ENCODE results near the gene IGF2R.
"Not testable (repeated sequence)": the region's sequence is repeated elsewhere in the genome, so short reads cannot be mapped to it uniquely, and the experiment has no call there.

IGF2R gene

DNA sequence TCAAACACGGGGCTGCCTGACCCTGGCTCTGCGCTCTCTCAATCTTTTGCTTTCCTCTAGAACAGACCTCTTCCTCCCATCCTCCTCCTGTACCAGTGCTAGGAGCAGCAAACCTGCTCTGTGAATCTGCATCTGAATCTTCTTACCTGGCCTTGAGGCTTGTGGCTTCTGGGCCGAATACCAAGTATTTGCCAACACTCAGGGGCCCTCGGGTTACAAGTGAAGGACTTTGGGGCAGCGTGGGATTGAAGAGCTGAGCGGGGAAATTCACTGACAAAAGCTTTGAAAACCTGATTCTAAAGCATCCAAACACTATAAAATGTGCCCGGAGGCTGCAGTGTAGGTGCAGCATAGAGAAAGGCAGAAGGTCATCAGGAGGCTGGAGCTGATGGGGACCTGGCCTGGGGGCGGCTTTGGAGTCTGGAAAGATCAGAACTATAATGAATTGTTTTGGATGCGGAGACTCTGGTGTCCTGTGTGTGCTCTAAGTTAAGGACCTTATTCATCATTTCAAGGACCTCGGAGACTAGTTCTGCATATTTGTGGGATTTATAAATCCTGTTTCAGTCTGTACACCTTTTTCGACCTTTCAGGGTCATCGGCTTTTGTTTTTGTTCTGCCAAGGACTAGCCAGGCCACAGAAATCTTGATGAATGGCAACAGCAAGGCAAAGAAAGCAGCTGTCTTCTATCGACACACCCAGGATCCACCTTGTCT lies 16.4 kb upstream of the IGF2R start:
- DNase-seq (ENCODE audit: low read depth), result no peak

- DNase-seq (ENCODE audit: low read depth), result no peak
Observed at GRCh38 chr6:159953091-159953601, 15.7 kb upstream of the IGF2R start.

DNA sequence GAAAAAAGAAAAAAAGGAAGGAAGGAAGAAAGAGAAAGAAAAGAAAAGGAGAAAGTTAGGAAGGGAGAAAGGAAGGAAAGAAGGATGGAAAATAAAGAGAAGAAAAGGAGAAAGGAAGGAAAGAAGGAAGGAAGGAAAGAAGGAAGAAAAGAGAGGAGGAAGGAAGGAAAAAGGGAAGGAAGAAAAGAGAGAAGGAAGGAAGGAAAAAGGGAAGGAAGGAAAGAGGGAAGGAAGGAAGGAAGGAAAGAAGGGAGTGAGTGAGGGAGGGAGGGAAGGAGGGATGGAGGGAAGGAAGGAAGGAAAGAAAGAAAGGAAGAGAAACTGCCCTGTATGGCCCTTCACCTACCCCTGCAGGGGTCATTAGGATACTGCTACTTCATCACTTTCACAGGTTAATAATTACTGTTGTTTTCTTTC lies 12.9 kb upstream of the IGF2R start:
- DNase-seq (ENCODE audit: low read depth), result no peak

DNA sequence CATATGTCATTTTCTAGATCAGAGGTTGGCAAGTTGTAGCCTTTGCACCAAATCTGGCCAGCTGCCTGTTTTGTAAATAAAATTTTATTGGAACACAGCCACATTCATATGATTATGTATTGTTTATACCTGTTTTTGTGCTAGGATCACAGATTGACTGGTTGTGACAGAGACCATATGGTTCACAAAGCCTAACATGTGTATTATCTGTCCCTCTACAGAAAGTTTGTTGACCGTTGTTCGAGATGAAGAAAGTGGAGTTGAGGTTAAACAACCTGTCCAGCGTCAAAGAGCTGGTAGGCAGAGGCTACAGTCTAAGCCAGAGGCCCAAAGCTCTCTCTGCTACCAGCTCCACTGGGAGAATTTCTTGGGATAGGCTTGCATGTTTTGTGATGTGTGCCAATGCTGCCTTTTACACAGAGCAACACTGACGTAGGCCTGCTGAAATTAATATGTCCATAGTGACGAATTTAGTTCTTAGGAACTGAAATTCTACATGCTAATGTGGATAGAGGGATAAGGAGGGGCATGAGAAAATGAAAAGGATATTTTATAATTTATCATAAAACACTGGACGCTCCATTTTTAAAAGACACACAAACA lies 11.7 kb upstream of the IGF2R start:
- no peak for DNase-seq (ENCODE audit: low read depth)

DNA sequence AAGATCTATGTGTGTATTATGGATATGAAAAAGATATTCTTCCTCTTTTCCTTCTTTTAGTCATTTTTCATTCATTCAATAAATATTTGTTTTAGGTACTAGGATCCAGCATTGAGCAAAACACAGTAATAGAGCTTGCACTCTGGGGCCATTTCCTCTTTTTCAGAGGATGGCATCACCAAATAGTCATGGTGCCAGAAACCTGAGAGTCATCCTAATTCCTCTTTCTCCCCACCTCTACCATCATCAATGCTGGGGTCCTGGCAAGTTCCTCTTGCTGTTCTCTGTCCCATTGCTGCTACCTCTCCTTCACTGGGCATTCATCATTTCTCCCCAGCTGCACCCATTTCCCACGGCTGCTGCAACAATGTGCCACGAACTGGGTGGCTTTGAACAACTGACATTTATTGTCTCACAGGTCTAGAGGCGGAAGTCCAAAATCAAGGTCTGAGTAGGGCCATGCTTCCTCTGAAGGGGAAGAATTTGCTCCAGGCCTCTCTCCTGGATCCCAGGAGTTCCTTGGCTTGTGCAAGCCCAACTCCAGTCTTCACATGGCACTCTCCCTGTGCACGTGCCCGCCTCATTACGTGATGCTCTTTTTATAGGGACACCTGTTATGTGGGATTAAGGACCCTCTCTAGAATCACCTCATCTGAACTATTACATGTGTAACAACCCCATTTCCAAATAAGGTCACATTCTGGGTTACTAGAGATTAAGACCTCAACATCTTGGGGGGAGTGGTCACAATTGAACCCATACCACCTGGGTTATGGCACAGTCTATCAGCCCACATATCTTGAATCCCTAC lies 9.5 kb upstream of the IGF2R start:
- DNase-seq (ENCODE audit: low read depth), result no peak

DNA sequence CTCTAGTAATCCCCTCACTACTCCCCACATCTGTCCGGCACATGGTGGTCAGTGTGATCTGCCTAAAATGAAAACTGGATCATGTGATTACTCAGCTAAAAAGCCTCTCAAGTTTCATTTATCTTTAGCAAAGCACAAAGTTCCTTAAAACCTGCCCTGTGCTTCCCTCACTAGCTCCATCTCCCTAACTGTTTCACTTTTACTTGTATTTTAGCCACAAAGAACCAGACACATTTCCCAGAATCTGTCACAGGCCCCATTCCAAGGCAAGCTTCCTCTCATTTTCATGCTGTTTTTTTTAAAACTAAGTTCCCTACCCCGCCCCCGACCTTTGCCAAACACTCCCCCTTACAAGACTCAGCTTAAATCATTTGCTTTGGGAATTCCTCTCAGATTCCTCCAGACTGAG lies 8.9 kb upstream of the IGF2R start:
- no peak for DNase-seq (ENCODE audit: low read depth)

DNA sequence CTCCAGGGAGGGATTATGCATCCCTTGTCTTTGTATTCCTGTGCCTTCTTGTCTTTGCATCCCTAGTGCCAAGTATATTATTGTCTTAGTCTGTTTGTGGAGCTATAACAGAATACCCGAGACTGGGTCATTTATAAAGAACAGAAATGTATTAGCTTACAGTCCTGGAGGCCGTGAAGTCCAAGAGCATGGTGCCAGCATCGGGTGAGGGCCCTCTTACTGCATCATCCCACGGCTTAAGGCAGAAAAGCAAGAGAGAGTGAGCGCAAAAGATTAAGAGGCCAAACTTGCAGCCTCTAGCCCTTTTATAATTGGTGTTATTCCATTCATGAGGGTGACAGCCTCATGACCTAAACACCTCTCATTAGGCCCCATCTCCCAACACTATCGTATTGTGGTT lies 8.4 kb upstream of the IGF2R start:
- no peak for DNase-seq (ENCODE audit: low read depth)

DNA sequence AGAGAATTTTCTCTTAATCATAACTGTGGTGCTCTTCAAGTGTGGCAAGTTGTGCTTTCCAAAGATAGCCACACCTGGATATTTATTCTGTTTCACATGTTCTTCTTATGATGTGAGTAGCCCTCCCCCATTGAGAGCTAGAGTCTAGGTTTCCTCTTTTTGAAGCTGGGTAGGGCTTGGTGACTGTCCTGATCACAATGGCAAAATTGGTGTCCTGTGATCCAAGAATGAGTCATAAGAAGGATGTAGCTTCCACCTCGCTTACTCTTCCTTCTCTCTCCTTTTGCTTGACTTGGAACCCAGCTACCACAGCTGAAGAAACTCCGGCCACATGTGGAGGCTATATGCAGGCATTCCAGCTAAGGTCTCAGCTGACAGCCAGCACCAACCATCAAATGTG lies 7.4 kb upstream of the IGF2R start:
- no peak for DNase-seq (ENCODE audit: low read depth)

- DNase-seq (ENCODE audit: low read depth), result no peak
Observed at GRCh38 chr6:159963111-159963510, 5.8 kb upstream of the IGF2R start.

DNA sequence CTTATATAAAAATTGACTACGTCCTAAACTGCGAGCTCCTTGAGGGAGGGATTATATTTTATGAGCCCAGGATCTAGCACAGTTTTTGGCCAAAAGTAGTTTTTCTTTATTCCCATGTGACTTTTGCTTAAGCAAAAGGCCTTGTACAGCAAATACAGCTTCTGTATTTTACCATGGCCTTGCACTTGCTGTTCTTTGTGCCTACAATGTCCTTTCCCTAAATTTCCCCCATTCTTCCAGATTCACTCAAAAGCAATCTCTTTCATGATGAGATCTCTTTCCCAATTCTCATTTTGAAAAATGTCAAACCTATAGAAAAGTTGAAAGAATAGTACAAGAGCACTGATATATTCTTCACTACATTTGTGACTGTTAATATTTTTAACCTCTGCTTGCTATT lies 4.8 kb upstream of the IGF2R start:
- no peak for DNase-seq (ENCODE audit: low read depth)

- no peak for DNase-seq (ENCODE audit: low read depth)
Observed at GRCh38 chr6:159966339-159966738, 2.5 kb upstream of the IGF2R start.

- DNase-seq (ENCODE audit: low read depth), result no peak
Observed at GRCh38 chr6:159966981-159967380, 1.9 kb upstream of the IGF2R start.

- not testable (repeated sequence) for DNase-seq (ENCODE audit: low read depth)
Observed at GRCh38 chr6:159967621-159968020, 1.3 kb upstream of the IGF2R start.

DNA sequence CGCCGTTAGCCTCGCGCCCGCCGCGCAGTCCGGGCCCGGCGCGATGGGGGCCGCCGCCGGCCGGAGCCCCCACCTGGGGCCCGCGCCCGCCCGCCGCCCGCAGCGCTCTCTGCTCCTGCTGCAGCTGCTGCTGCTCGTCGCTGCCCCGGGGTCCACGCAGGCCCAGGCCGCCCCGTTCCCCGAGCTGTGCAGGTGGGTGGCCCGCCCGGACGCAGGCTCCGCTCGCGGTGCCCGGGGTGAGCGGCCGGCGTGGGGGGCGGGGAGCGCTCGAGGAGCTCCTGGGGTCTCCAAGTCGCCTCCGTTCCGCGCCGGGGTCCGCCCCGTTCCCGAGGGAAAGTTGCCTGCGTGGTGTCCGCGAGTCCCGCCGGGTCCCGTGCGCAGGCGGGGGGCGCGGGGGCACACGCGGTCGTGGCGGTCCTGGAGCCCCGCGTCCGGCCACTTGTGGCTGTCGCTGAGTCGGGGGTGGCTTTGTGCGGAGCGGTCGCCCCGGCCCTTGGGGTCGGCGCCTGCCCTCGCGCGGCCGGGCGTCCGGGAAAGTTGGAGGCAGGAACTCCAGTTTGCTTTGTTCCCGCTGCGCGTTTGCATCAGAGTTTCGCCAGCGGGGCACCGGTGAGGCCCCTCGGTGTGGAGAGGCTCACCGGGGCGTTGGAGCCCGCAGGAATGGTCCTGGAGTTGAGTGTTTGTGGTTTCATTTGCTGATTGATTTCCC lies 476 bp downstream of the IGF2R start:
- DNase-seq (ENCODE audit: low read depth), result peak; percentile 33

DNA sequence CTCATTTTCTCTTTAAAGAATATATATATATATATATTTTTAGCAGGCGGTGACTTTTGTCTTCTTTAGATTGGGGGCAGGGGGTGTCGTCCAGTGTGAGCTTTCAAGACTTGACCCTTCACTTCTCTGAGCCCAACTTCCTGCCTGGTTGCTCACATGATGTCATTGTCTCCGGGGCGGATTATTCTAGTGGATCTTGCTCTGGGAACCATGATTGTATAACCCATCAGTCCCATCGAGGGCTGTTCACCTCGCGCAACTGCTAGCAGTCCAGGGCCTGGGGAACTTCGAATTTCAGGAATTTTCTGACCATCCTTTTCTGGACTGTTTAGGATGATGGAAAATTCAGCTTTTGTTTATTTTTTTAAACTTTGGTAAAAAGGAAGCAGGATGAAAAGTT lies 1.0 kb downstream of the IGF2R start:
- DNase-seq (ENCODE audit: low read depth), result no peak

- no peak for DNase-seq (ENCODE audit: low read depth)
Observed at GRCh38 chr6:159970659-159971063, 1.8 kb downstream of the IGF2R start.

DNA sequence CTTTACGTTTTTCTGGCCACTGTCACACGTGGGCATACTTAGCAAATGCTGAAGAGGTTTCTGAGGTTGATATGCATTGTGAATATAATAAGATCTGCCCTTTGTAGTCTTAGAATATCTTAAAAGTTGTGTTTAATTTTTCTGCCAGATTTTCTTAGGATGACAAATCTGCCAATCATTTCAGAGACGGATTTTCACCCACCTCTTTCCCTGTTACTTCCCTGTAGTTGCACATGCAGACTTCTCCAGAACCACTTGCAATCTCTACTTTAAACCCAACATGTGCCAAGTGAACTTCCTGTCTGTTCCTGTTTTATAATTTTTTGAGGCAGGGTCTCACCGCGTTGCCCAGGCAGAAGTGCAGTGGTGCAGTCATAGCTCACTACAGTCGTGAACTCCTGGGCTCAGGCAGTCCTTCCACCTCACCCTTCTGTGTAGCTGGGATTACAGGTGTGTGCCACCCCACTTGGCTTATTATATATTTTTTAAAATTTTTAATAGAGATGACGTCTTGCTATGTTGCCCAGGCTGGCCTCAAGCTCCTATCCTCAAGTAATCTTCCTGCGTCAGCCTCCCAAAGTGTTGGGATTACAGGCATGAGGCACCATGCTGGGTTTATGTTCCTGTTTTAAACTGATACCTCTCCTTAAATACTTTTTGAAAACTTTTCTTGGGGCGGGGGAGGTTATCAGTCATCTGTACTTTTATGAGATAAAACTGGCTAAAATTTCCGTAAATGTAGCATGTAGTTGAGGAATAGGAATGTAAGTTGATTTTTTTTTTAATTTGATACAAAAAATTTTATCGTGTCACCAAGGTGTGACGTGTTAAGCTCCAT lies 2.7 kb downstream of the IGF2R start:
- no peak for DNase-seq (ENCODE audit: low read depth)

DNA sequence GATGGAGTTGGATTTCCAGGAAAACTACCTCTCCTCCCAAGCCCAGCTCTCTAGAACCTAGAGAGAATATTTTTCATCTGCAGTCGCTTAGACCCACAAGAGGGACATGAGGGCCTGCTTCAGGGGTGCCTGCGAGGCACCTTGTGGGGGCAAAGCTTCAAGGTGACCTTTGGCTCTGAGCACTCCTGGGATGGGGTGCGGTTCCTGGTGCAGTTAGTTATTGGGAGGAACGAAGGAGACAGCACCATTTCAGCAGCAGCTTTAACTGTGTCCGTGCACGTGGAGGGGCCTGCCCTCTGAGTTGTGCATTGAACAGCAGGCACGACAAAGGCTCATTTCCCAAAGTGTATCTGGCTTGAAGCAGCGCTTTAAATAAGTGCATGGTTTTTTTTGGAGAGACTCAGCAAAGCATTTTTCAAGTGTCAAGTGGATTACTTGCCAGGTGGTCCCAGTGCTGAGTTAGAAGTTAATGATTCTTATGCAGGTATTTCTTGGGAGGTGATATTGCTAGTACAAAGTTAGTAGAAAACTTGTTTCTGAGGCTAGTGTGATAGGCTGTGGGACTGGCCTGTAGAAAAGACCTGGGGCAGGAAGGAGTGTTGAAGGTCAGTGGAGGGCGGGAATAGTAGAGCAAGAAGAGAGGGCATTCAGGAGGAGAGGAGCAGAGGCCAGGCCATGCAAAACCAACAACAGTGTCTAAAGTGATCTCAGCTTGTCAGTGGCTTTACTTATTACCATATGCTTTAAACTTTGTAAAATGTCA lies 3.8 kb downstream of the IGF2R start:
- no peak for DNase-seq (ENCODE audit: low read depth)

DNA sequence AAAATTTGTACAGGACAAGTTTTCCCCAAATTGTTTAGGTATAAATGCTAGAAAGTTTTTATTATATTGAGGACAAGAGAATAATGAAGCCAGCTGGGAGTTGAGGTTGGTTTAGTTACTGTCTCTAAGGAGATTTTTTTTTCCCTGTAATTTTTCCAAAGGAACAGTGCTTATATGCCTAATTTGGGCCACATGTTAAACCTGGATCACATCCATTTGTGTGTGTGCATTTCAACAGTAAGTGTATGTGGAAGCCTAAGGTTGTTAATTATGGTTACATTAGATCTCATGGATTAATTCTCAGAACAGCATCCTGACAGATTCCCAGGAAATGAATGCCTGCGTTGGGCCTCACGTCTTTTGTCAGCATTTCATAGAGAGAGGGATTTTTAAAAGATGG lies 4.5 kb downstream of the IGF2R start:
- DNase-seq (ENCODE audit: low read depth), result no peak

- DNase-seq (ENCODE audit: low read depth), result no peak
Observed at GRCh38 chr6:159973951-159974350, 5.1 kb downstream of the IGF2R start.

GRCh38 chr6:159974932-159975331 lies 6.0 kb downstream of the IGF2R start:
- no peak for DNase-seq (ENCODE audit: low read depth)

All from activated T-helper 9 cell treated with anti-CD3 and anti-CD28 coated beads, Interleukin-2, amount 50 U/mL, for 16 hours (primary cell).